ENCODE data around the gene ZNF625. TPM values are rescaled to one million over a fixed set of nuclear protein-coding genes. Genes with fewer than 3 reads are reported as not detected.

ZNF625 gene
- polyA plus RNA-seq = under 1 TPM; 0.47 to 0.75 TPM

DNA sequence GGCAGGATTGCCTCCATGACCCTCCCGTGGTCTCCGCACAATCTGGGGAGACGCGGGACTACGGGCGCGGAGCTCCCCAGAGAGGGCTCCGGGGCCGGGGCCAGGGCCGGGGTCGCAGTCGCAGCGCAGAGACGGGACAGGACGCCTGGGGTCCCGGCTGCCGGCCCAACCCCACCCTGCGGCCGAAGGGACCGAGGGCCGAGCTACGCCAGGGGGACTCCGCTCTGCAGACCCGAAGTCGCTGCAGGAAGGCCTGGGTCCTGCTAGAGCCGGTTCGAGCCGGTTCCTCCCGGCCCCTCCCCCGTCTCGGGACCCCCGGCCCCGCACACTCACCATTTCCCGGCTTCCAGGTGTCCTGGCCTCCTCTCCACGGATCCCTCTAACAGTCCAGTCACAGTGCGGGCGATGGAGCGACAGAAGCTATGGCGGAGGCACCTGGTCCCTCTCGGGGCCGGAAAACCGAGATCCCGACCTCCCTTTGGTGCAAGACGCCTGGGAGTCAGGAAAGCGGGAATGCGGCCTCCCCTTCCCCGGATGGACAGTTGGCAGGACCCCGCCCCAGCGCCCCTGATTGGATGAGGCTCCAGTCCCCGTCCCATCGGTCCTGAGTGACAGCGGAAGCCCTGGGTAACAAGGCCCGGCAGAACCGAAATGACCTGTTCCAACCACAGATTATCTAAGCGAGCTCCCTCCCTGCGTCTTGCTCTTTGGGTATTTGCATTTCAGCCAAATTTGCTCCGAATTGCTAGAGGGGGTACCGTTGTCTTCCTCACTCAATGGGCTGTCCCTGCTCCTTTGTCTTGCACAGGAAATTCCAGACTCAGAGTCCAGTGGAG is at the start of gene ZNF625:
ZNF625 (minus strand) TSS at position 512 of the 836 bp plus-strand sequence; CDS start at position 336, 176 bp downstream.
- Histone ChIP-seq H3K4me3 (ENCODE audit: low read depth in 1 of 2, low read length in 2 of 2) (peak within 1 kb of the TSS; percentile 63 to 72), H3K4me1 (ENCODE audit: control insufficient read depth in 2 of 2, insufficient read depth in 2 of 2, low read length in 1 of 2) (no peaks in the 10 kb centered on the region), H3K36me3 (ENCODE audit: control insufficient read depth in 2 of 2, insufficient read depth in 2 of 2, low read length in 1 of 2) (no peaks in the 10 kb centered on the region), H3K27me3 (ENCODE audit: control insufficient read depth in 1 of 2, insufficient read depth in 2 of 2, low read length in 2 of 2) (no peaks in the 10 kb centered on the region), H3K27ac (ENCODE audit: low read depth in 2 of 2, low read length in 1 of 2) (peak within 1 kb of the TSS; percentile 3 to 34), H3K9me3 (ENCODE audit: control insufficient read depth in 2 of 2, insufficient read depth in 1 of 2, low read depth in 1 of 2, low read length in 1 of 2) (no peaks in the 10 kb centered on the region)
- 1% methylated on average over 58 of the region's 58 CpGs for WGBS, 2 donors

DNA sequence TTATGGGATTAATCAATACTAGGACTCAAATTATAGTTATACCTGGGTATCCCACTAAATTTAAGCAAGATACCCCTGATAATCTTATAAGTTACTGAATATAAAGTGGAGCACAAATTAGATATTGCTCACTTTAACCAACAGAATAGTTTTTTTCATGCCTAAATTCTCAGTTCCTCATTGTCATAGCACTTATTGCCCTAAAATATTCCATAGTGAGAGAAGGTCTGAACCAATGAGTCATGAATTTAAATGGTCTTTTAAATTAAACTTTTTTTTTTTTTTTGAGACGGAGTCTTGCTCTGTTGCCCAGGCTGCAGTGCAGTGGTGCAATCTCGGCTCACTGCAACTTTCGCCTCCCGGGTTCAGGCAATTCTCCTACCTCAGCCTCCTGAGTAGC is 48.8 kb upstream of the ZNF625 start:
- peaks cover 0 to 3% of the 10 kb centered on the region in 2 donors for H3K9me3 ChIP-seq (ENCODE audit: control insufficient read depth in 2 of 2, insufficient read depth in 1 of 2, low read depth in 1 of 2, low read length in 1 of 2)
- no peak overlapping the region for H3K4me3 ChIP-seq (ENCODE audit: low read depth in 1 of 2, low read length in 2 of 2)
- no peaks in the 10 kb centered on the region for H3K36me3 ChIP-seq (ENCODE audit: control insufficient read depth in 2 of 2, insufficient read depth in 2 of 2, low read length in 1 of 2)
- H3K27ac ChIP-seq (ENCODE audit: low read depth in 2 of 2, low read length in 1 of 2) = no peak overlapping the region
- 92 to 93% methylated on average over 4 of the region's 4 CpGs for WGBS, 2 donors
- H3K27me3 ChIP-seq (ENCODE audit: control insufficient read depth in 1 of 2, insufficient read depth in 2 of 2, low read length in 2 of 2) = no peaks in the 10 kb centered on the region
- no peaks in the 10 kb centered on the region for H3K4me1 ChIP-seq (ENCODE audit: control insufficient read depth in 2 of 2, insufficient read depth in 2 of 2, low read length in 1 of 2)

- Histone ChIP-seq H3K27me3 (ENCODE audit: control insufficient read depth in 1 of 2, insufficient read depth in 2 of 2, low read length in 2 of 2) (no peaks in the 10 kb centered on the region), H3K27ac (ENCODE audit: low read depth in 2 of 2, low read length in 1 of 2) (no peak overlapping the region), H3K4me1 (ENCODE audit: control insufficient read depth in 2 of 2, insufficient read depth in 2 of 2, low read length in 1 of 2) (no peaks in the 10 kb centered on the region), H3K9me3 (ENCODE audit: control insufficient read depth in 2 of 2, insufficient read depth in 1 of 2, low read depth in 1 of 2, low read length in 1 of 2) (peaks cover 0 to 3% of the 10 kb centered on the region in 2 donors), H3K4me3 (ENCODE audit: low read depth in 1 of 2, low read length in 2 of 2) (no peak overlapping the region), H3K36me3 (ENCODE audit: control insufficient read depth in 2 of 2, insufficient read depth in 2 of 2, low read length in 1 of 2) (no peaks in the 10 kb centered on the region)
- WGBS, 2 donors = 37 to 53% methylated on average over 4 of the region's 4 CpGs
Observed at GRCh38 chr19:12202250-12202649, 45.7 kb upstream of the ZNF625 start.

- WGBS, 2 donors = 77 to 80% methylated on average over 3 of the region's 3 CpGs
- Histone ChIP-seq H3K27ac (ENCODE audit: low read depth in 2 of 2, low read length in 1 of 2) (no peak overlapping the region), H3K9me3 (ENCODE audit: control insufficient read depth in 2 of 2, insufficient read depth in 1 of 2, low read depth in 1 of 2, low read length in 1 of 2) (peaks cover 0 to 7% of the 10 kb centered on the region in 2 donors)
Observed at GRCh38 chr19:12199757-12200419, 43.4 kb upstream of the ZNF625 start.

GRCh38 chr19:12198136-12198535 is 41.6 kb upstream of the ZNF625 start:
- no peak overlapping the region for H3K27ac ChIP-seq (ENCODE audit: low read depth in 2 of 2, low read length in 1 of 2)
- no peaks in the 10 kb centered on the region for H3K36me3 ChIP-seq (ENCODE audit: control insufficient read depth in 2 of 2, insufficient read depth in 2 of 2, low read length in 1 of 2)
- H3K27me3 ChIP-seq (ENCODE audit: control insufficient read depth in 1 of 2, insufficient read depth in 2 of 2, low read length in 2 of 2) = no peaks in the 10 kb centered on the region
- peaks cover 0 to 4% of the 10 kb centered on the region in 2 donors for H3K4me1 ChIP-seq (ENCODE audit: control insufficient read depth in 2 of 2, insufficient read depth in 2 of 2, low read length in 1 of 2)
- peaks cover 0 to 14% of the 10 kb centered on the region in 2 donors for H3K9me3 ChIP-seq (ENCODE audit: control insufficient read depth in 2 of 2, insufficient read depth in 1 of 2, low read depth in 1 of 2, low read length in 1 of 2)
- H3K4me3 ChIP-seq (ENCODE audit: low read depth in 1 of 2, low read length in 2 of 2) = no peak overlapping the region

More at GRCh38 chr19:12199757-12200419, 43.4 kb upstream of the ZNF625 start:
- Histone ChIP-seq H3K4me1 (ENCODE audit: control insufficient read depth in 2 of 2, insufficient read depth in 2 of 2, low read length in 1 of 2) (peaks cover 0 to under 1% of the 10 kb centered on the region in 2 donors), H3K27me3 (ENCODE audit: control insufficient read depth in 1 of 2, insufficient read depth in 2 of 2, low read length in 2 of 2) (no peaks in the 10 kb centered on the region), H3K4me3 (ENCODE audit: low read depth in 1 of 2, low read length in 2 of 2) (no peak overlapping the region), H3K36me3 (ENCODE audit: control insufficient read depth in 2 of 2, insufficient read depth in 2 of 2, low read length in 1 of 2) (no peaks in the 10 kb centered on the region)

DNA sequence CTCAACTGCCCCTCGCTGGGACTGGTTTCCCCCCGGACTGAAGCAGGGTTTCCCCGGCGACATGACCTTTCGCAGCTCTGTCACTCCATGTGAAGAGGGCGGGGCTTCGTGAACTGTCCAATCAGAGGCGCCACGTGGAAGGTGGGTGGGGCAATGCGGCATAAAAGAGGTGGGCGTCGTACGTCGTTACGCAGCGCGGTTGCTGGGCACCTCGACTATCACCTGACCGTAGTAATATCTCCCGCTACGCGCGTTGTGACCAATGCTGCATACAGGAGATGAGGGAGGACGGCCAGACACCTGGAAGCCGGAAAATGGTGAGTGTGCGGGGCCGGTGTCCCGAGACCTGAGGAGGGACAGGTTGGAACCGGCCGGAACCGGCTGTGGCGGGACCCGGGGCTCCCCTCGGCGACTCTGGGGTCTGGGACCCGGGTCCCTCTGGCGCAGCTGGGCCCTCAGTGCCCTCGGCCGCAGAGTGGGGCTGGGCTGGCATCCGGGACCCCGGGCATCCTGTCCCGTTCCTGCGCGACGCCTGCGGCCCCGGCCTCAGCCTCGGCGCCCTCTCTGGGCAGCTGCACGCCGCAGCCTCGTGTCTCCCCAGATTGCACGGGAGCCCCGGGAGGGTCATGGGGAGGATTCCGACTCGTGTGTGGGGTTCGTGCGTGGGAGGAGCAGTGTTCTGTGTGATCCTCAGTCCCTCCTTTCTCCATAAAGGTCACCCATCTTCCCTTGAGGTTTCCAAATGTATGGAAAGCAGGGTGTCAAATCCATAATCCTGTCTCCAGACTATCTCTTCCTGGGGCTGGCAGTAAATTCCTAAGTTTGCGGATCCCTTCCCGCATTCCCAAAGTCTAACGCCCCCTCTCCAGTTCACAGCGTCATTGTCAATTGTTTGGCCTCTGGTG is 38.5 kb upstream of the ZNF625 start:
- peaks cover 0 to 3% of the 10 kb centered on the region in 2 donors for H3K36me3 ChIP-seq (ENCODE audit: control insufficient read depth in 2 of 2, insufficient read depth in 2 of 2, low read length in 1 of 2)
- peak overlapping the region; percentile 57 to 61 for H3K4me3 ChIP-seq (ENCODE audit: low read depth in 1 of 2, low read length in 2 of 2)
- H3K9me3 ChIP-seq (ENCODE audit: control insufficient read depth in 2 of 2, insufficient read depth in 1 of 2, low read depth in 1 of 2, low read length in 1 of 2) = peaks cover 0 to 19% of the 10 kb centered on the region in 2 donors
- 3 to 7% methylated on average over 55 to 62 of the region's 62 CpGs for WGBS, 2 donors
- peak overlapping the region in 1 of 2 donors; percentile 58 for H3K27ac ChIP-seq (ENCODE audit: low read depth in 2 of 2, low read length in 1 of 2)
- H3K4me1 ChIP-seq (ENCODE audit: control insufficient read depth in 2 of 2, insufficient read depth in 2 of 2, low read length in 1 of 2) = peaks cover 0 to 4% of the 10 kb centered on the region in 2 donors
- H3K27me3 ChIP-seq (ENCODE audit: control insufficient read depth in 1 of 2, insufficient read depth in 2 of 2, low read length in 2 of 2) = no peaks in the 10 kb centered on the region

DNA sequence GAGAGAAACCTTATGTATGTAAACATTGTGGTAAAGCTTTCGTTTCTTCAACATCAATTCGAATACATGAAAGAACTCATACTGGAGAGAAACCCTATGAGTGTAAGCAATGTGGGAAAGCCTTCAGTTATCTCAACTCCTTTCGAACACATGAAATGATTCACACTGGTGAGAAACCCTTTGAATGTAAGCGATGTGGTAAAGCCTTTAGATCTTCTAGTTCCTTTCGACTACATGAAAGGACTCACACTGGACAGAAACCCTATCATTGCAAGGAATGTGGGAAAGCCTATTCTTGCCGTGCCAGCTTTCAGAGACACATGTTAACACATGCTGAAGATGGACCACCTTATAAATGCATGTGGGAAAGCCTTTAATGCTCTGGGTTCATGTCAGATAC is 31.1 kb upstream of the ZNF625 start:
- Histone ChIP-seq H3K27ac (ENCODE audit: low read depth in 2 of 2, low read length in 1 of 2) (no peak overlapping the region), H3K9me3 (ENCODE audit: control insufficient read depth in 2 of 2, insufficient read depth in 1 of 2, low read depth in 1 of 2, low read length in 1 of 2) (peaks cover 11 to 24% of the 10 kb centered on the region in 2 donors), H3K4me3 (ENCODE audit: low read depth in 1 of 2, low read length in 2 of 2) (no peak overlapping the region), H3K27me3 (ENCODE audit: control insufficient read depth in 1 of 2, insufficient read depth in 2 of 2, low read length in 2 of 2) (no peaks in the 10 kb centered on the region), H3K36me3 (ENCODE audit: control insufficient read depth in 2 of 2, insufficient read depth in 2 of 2, low read length in 1 of 2) (peaks cover 9 to 13% of the 10 kb centered on the region in 2 donors), H3K4me1 (ENCODE audit: control insufficient read depth in 2 of 2, insufficient read depth in 2 of 2, low read length in 1 of 2) (no peaks in the 10 kb centered on the region)
- WGBS, 2 donors = 97% methylated on average over 6 of the region's 6 CpGs

DNA sequence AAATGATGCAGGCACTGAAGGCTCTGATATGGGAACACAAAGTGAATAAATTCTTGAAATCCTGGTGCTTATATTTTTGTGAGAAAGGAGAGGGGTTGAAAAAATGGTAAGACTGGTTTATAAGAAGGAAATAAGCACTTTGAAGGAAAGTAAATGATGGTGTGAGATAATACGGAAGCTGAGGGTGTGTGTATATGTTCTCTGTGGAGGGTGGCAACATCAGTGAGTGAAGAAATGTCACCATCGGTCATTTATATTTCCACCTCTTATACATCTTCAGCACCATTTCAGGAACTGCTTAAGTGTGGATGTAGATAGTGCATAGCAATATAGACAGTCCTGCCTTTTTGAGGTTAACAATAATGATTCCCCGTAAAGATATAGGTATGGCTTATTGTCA is 23.8 kb upstream of the ZNF625 start:
- H3K36me3 ChIP-seq (ENCODE audit: control insufficient read depth in 2 of 2, insufficient read depth in 2 of 2, low read length in 1 of 2) = no peaks in the 10 kb centered on the region
- H3K4me1 ChIP-seq (ENCODE audit: control insufficient read depth in 2 of 2, insufficient read depth in 2 of 2, low read length in 1 of 2) = no peaks in the 10 kb centered on the region
- 91 to 98% methylated on average over 3 of the region's 3 CpGs for WGBS, 2 donors
- H3K27me3 ChIP-seq (ENCODE audit: control insufficient read depth in 1 of 2, insufficient read depth in 2 of 2, low read length in 2 of 2) = no peaks in the 10 kb centered on the region
- no peak overlapping the region for H3K27ac ChIP-seq (ENCODE audit: low read depth in 2 of 2, low read length in 1 of 2)
- peaks cover 10 to 15% of the 10 kb centered on the region in 2 donors for H3K9me3 ChIP-seq (ENCODE audit: control insufficient read depth in 2 of 2, insufficient read depth in 1 of 2, low read depth in 1 of 2, low read length in 1 of 2)
- no peak overlapping the region for H3K4me3 ChIP-seq (ENCODE audit: low read depth in 1 of 2, low read length in 2 of 2)

- peaks cover 0 to 3% of the 10 kb centered on the region in 2 donors for H3K36me3 ChIP-seq (ENCODE audit: control insufficient read depth in 2 of 2, insufficient read depth in 2 of 2, low read length in 1 of 2)
- H3K27ac ChIP-seq (ENCODE audit: low read depth in 2 of 2, low read length in 1 of 2) = no peak overlapping the region
- H3K9me3 ChIP-seq (ENCODE audit: control insufficient read depth in 2 of 2, insufficient read depth in 1 of 2, low read depth in 1 of 2, low read length in 1 of 2) = peaks cover 0 to 2% of the 10 kb centered on the region in 2 donors
- H3K4me1 ChIP-seq (ENCODE audit: control insufficient read depth in 2 of 2, insufficient read depth in 2 of 2, low read length in 1 of 2) = peaks cover 0 to 3% of the 10 kb centered on the region in 2 donors
- 76 to 85% methylated on average over 1 of the region's 1 CpG for WGBS, 2 donors
- H3K4me3 ChIP-seq (ENCODE audit: low read depth in 1 of 2, low read length in 2 of 2) = no peak overlapping the region
- no peaks in the 10 kb centered on the region for H3K27me3 ChIP-seq (ENCODE audit: control insufficient read depth in 1 of 2, insufficient read depth in 2 of 2, low read length in 2 of 2)
Observed at GRCh38 chr19:12166626-12167025, 10.1 kb upstream of the ZNF625 start.

Data from esophagus (tissue), 2 donors.